ENCODE data around the gene KRTAP17-1.

KRTAP17-1 gene

GRCh38 chr17:41267711-41268110 is 47.8 kb downstream of the KRTAP17-1 start:
- no peak for DNase-seq (ENCODE audit: low read depth)
- no peak overlapping the region for H3K4me3 ChIP-seq (ENCODE audit: control insufficient read depth, low read depth, low read length)
- no peak for TF ChIP-seq CTCF (conservative IDR thresholded peaks at IDR 0.05; ENCODE audit: control insufficient read depth, insufficient read depth, low read depth, low read length)

GRCh38 chr17:41265078-41265477 is 50.4 kb downstream of the KRTAP17-1 start, which contains the start of gene KRTAP9-6:
Gene KRTAP9-6, plus strand, starts transcription at chr17:41265378. Its CDS starts 0 bp downstream, at chr17:41265378.
- no peak for TF ChIP-seq CTCF (conservative IDR thresholded peaks at IDR 0.05; ENCODE audit: control insufficient read depth, insufficient read depth, low read depth, low read length)
- no peak for DNase-seq (ENCODE audit: low read depth)
- no peak within 1 kb of the TSS for H3K4me3 ChIP-seq (ENCODE audit: control insufficient read depth, low read depth, low read length)
